Measurements from ENCODE around the gene TBRG4.
"Not testable (repeated sequence)": the region's sequence is repeated elsewhere in the genome, so short reads cannot be mapped to it uniquely, and the experiment has no call there.

The TBRG4 gene

GRCh38 chr7:45117582-45117981, 6.1 kb upstream of the TBRG4 start:
- Histone ChIP-seq H3K27me3 (ENCODE audit: insufficient read depth, insufficient read length) (no peaks in the 10 kb centered on the region), H3K9me3 (ENCODE audit: insufficient read depth, low read length) (no peaks in the 10 kb centered on the region), H3K36me3 (ENCODE audit: insufficient read depth, insufficient read length, low read length) (no peaks in the 10 kb centered on the region), H3K4me1 (ENCODE audit: insufficient read depth, insufficient read length) (peaks cover 2% of the 10 kb centered on the region), H3K9ac (ENCODE audit: insufficient read length, low read depth) (no peak overlapping the region), H3K4me3 (ENCODE audit: insufficient read length, low read depth) (no peak overlapping the region)
- DNase-seq (ENCODE audit: low read depth, low spot score), result no peak
- no peak for TF ChIP-seq YY1 (IDR thresholded peaks at IDR 0.05; ENCODE audit: insufficient read depth, insufficient read length)
- no peak for TF ChIP-seq ZNF274 (IDR thresholded peaks at IDR 0.05; ENCODE audit: low read depth, low read length)
- TF ChIP-seq SUZ12 (IDR thresholded peaks at IDR 0.05; ENCODE audit: extremely low read depth, insufficient read depth, insufficient read length), result no peak

GRCh38 chr7:45116048-45116447, 4.6 kb upstream of the TBRG4 start:
- no peak for DNase-seq (ENCODE audit: low read depth, low spot score)
- no peak overlapping the region for H3K9ac ChIP-seq (ENCODE audit: insufficient read length, low read depth)
- TF ChIP-seq YY1 (IDR thresholded peaks at IDR 0.05; ENCODE audit: insufficient read depth, insufficient read length), result no peak
- no peak for TF ChIP-seq ZNF274 (IDR thresholded peaks at IDR 0.05; ENCODE audit: low read depth, low read length)
- TF ChIP-seq SUZ12 (IDR thresholded peaks at IDR 0.05; ENCODE audit: extremely low read depth, insufficient read depth, insufficient read length), result no peak
- no peaks in the 10 kb centered on the region for H3K9me3 ChIP-seq (ENCODE audit: insufficient read depth, low read length)
- H3K4me1 ChIP-seq (ENCODE audit: insufficient read depth, insufficient read length), result no peaks in the 10 kb centered on the region
- no peaks in the 10 kb centered on the region for H3K27me3 ChIP-seq (ENCODE audit: insufficient read depth, insufficient read length)
- no peak overlapping the region for H3K4me3 ChIP-seq (ENCODE audit: insufficient read length, low read depth)
- no peaks in the 10 kb centered on the region for H3K36me3 ChIP-seq (ENCODE audit: insufficient read depth, insufficient read length, low read length)

- H3K36me3 ChIP-seq (ENCODE audit: insufficient read depth, insufficient read length, low read length), result peaks cover 6% of the 10 kb centered on the region
- no peak for DNase-seq (ENCODE audit: low read depth, low spot score)
- H3K9ac ChIP-seq (ENCODE audit: insufficient read length, low read depth), result no peak overlapping the region
- no peaks in the 10 kb centered on the region for H3K4me1 ChIP-seq (ENCODE audit: insufficient read depth, insufficient read length)
- H3K27me3 ChIP-seq (ENCODE audit: insufficient read depth, insufficient read length), result no peaks in the 10 kb centered on the region
- TF ChIP-seq ZNF274 (IDR thresholded peaks at IDR 0.05; ENCODE audit: low read depth, low read length) (no peak), SUZ12 (IDR thresholded peaks at IDR 0.05; ENCODE audit: extremely low read depth, insufficient read depth, insufficient read length) (no peak), YY1 (IDR thresholded peaks at IDR 0.05; ENCODE audit: insufficient read depth, insufficient read length) (no peak)
- H3K4me3 ChIP-seq (ENCODE audit: insufficient read length, low read depth), result no peak overlapping the region
- H3K9me3 ChIP-seq (ENCODE audit: insufficient read depth, low read length), result no peaks in the 10 kb centered on the region
Observed at GRCh38 chr7:45114926-45115325, 3.4 kb upstream of the TBRG4 start.

- H3K4me1 ChIP-seq (ENCODE audit: insufficient read depth, insufficient read length), result not testable (repeated sequence)
- peaks cover 10% of the 10 kb centered on the region for H3K36me3 ChIP-seq (ENCODE audit: insufficient read depth, insufficient read length, low read length)
Observed at GRCh38 chr7:45114257-45114656, 2.8 kb upstream of the TBRG4 start.

GRCh38 chr7:45112648-45113047, 1.2 kb upstream of the TBRG4 start:
- H3K27me3 ChIP-seq (ENCODE audit: insufficient read depth, insufficient read length), result no peaks in the 10 kb centered on the region
- H3K9me3 ChIP-seq (ENCODE audit: insufficient read depth, low read length), result no peaks in the 10 kb centered on the region
- peak overlapping the region; percentile 100 for H3K4me3 ChIP-seq (ENCODE audit: insufficient read length, low read depth)
- no peak for TF ChIP-seq SUZ12 (IDR thresholded peaks at IDR 0.05; ENCODE audit: extremely low read depth, insufficient read depth, insufficient read length)
- TF ChIP-seq YY1 (IDR thresholded peaks at IDR 0.05; ENCODE audit: insufficient read depth, insufficient read length), result no peak
- no peak for TF ChIP-seq ZNF274 (IDR thresholded peaks at IDR 0.05; ENCODE audit: low read depth, low read length)
- DNase-seq (ENCODE audit: low read depth, low spot score), result no peak
- H3K9ac ChIP-seq (ENCODE audit: insufficient read length, low read depth), result peak overlapping the region; percentile 100
- peaks cover 26% of the 10 kb centered on the region for H3K36me3 ChIP-seq (ENCODE audit: insufficient read depth, insufficient read length, low read length)
- H3K4me1 ChIP-seq (ENCODE audit: insufficient read depth, insufficient read length), result peaks cover 3% of the 10 kb centered on the region

More at GRCh38 chr7:45114257-45114656, 2.8 kb upstream of the TBRG4 start:
- not testable (repeated sequence) for H3K9ac ChIP-seq (ENCODE audit: insufficient read length, low read depth); H3K27me3 ChIP-seq (ENCODE audit: insufficient read depth, insufficient read length); H3K9me3 ChIP-seq (ENCODE audit: insufficient read depth, low read length); H3K4me3 ChIP-seq (ENCODE audit: insufficient read length, low read depth); DNase-seq (ENCODE audit: low read depth, low spot score)

GRCh38 chr7:45108863-45109262, 2.6 kb downstream of the TBRG4 start:
- Histone ChIP-seq H3K4me3 (ENCODE audit: insufficient read length, low read depth) (no peak overlapping the region), H3K9me3 (ENCODE audit: insufficient read depth, low read length) (no peaks in the 10 kb centered on the region), H3K36me3 (ENCODE audit: insufficient read depth, insufficient read length, low read length) (peaks cover 64% of the 10 kb centered on the region), H3K9ac (ENCODE audit: insufficient read length, low read depth) (peak overlapping the region; percentile 36), H3K4me1 (ENCODE audit: insufficient read depth, insufficient read length) (peaks cover 3% of the 10 kb centered on the region), H3K27me3 (ENCODE audit: insufficient read depth, insufficient read length) (no peaks in the 10 kb centered on the region)
- TF ChIP-seq SUZ12 (IDR thresholded peaks at IDR 0.05; ENCODE audit: extremely low read depth, insufficient read depth, insufficient read length) (no peak), YY1 (IDR thresholded peaks at IDR 0.05; ENCODE audit: insufficient read depth, insufficient read length) (no peak), ZNF274 (IDR thresholded peaks at IDR 0.05; ENCODE audit: low read depth, low read length) (no peak)
- no peak for DNase-seq (ENCODE audit: low read depth, low spot score)

- DNase-seq (ENCODE audit: low read depth, low spot score), result no peak
- Histone ChIP-seq H3K9ac (ENCODE audit: insufficient read length, low read depth) (no peak overlapping the region), H3K4me3 (ENCODE audit: insufficient read length, low read depth) (no peak overlapping the region), H3K27me3 (ENCODE audit: insufficient read depth, insufficient read length) (no peaks in the 10 kb centered on the region), H3K9me3 (ENCODE audit: insufficient read depth, low read length) (no peaks in the 10 kb centered on the region), H3K4me1 (ENCODE audit: insufficient read depth, insufficient read length) (peaks cover 3% of the 10 kb centered on the region), H3K36me3 (ENCODE audit: insufficient read depth, insufficient read length, low read length) (peaks cover 79% of the 10 kb centered on the region)
- TF ChIP-seq SUZ12 (IDR thresholded peaks at IDR 0.05; ENCODE audit: extremely low read depth, insufficient read depth, insufficient read length) (no peak), ZNF274 (IDR thresholded peaks at IDR 0.05; ENCODE audit: low read depth, low read length) (no peak), YY1 (IDR thresholded peaks at IDR 0.05; ENCODE audit: insufficient read depth, insufficient read length) (no peak)
Observed at GRCh38 chr7:45107356-45107755, 4.1 kb downstream of the TBRG4 start.

GRCh38 chr7:45106820-45107219, 4.7 kb downstream of the TBRG4 start:
- Histone ChIP-seq H3K36me3 (ENCODE audit: insufficient read depth, insufficient read length, low read length) (peaks cover 85% of the 10 kb centered on the region), H3K4me1 (ENCODE audit: insufficient read depth, insufficient read length) (peaks cover 3% of the 10 kb centered on the region), H3K9me3 (ENCODE audit: insufficient read depth, low read length) (no peaks in the 10 kb centered on the region), H3K4me3 (ENCODE audit: insufficient read length, low read depth) (no peak overlapping the region), H3K27me3 (ENCODE audit: insufficient read depth, insufficient read length) (no peaks in the 10 kb centered on the region), H3K9ac (ENCODE audit: insufficient read length, low read depth) (no peak overlapping the region)
- TF ChIP-seq SUZ12 (IDR thresholded peaks at IDR 0.05; ENCODE audit: extremely low read depth, insufficient read depth, insufficient read length) (no peak), YY1 (IDR thresholded peaks at IDR 0.05; ENCODE audit: insufficient read depth, insufficient read length) (no peak), ZNF274 (IDR thresholded peaks at IDR 0.05; ENCODE audit: low read depth, low read length) (no peak)
- DNase-seq (ENCODE audit: low read depth, low spot score), result no peak
